Spleen (tissue), 7 donors: ENCODE data around the gene CYP2D6.
A peak's percentile ranks its signal among the peaks of the same experiment; 100 is the strongest.

ENCODE experiments used
- POLR2A ChIP-seq, 3 donors: fragments of 450-650 bp; IDR thresholded peaks; one replicate each; pipeline ENCODE4 v1.5.1; 2017; ENCODE audit warnings: antibody characterized with exemption in 3 of 3, mild to moderate bottlenecking in 1 of 3
- TF ChIP-seq, protein P1 (sequence below), 11 experiments: fragments of 200-600 bp in 7 of 11; fragments of 450-650 bp in 4 of 11; sonication (generic) in 4 of 11; IDR thresholded peaks in 8 of 11; conservative IDR thresholded peaks in 3 of 11; 1 replicate in 7 of 11; 2 replicates in 4 of 11; pipeline versions ENCODE4 v1.4.0 to v1.8.0; 2016 to 2021; ENCODE audit warnings: antibody characterized with exemption in 11 of 11, inconsistent platforms in 4 of 11, mild to moderate bottlenecking in 1 of 11
- donor health status: DM: no; HTN: no; CAD: no; lungs with moderate emphysema.
- donor health status: DM: no; HTN: no; CAD: no.
- donor health status: DM: no; HTN: no; CAD: no.

DNA sequence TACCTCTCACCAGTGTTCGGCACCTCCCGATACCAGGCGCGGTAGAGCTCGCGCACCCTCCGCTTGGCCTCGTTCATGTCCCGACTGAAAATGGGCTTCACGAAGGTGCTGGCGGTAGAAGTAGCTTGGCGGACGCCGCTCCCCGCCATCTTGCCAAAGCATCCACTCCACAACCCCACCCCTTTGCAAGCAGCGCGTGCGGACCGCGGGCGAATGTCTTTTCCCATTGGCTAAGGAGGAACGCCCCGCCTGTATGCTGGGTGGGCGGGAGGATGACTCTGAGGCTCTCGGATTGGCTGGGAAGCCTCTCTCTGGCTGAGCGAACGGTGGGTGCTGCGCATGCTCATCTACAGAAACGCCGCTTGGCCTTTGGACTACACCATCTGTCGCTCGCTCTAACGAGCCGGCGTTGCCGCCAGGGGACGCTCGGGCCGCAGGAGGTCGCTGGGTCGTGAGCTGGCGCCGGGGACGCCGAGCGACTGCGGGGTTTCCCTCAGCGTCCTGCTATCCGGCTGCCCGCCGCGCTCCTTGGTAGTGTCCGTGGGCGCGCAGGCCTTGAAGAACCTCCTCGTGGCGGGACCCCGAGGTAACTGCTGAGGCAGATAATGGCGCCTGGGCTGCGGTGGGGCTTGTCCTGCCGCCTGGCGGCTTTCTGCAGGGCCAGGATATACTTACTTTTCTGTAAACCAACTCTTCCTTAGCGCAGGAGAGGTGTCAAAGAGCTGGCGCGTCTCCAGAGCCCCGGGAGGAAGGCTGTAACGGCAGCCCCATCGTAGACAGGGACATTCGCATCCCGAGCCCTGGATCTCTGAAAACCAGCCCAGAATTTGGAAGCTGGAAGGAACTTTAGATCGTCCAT lies 39.8 kb downstream of the CYP2D6 start, which contains the start of gene NDUFA6:
- TF ChIP-seq, protein P1, sequence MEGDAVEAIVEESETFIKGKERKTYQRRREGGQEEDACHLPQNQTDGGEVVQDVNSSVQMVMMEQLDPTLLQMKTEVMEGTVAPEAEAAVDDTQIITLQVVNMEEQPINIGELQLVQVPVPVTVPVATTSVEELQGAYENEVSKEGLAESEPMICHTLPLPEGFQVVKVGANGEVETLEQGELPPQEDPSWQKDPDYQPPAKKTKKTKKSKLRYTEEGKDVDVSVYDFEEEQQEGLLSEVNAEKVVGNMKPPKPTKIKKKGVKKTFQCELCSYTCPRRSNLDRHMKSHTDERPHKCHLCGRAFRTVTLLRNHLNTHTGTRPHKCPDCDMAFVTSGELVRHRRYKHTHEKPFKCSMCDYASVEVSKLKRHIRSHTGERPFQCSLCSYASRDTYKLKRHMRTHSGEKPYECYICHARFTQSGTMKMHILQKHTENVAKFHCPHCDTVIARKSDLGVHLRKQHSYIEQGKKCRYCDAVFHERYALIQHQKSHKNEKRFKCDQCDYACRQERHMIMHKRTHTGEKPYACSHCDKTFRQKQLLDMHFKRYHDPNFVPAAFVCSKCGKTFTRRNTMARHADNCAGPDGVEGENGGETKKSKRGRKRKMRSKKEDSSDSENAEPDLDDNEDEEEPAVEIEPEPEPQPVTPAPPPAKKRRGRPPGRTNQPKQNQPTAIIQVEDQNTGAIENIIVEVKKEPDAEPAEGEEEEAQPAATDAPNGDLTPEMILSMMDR (IDR thresholded peaks at IDR 0.05 in 8 of 11, conservative IDR thresholded peaks at IDR 0.05 in 3 of 11): peak; percentile 87 to 99 (median 97)
- peak; percentile 43 to 72 (median 66) for TF ChIP-seq POLR2A (IDR thresholded peaks at IDR 0.05)
